ENCODE data around the gene GEMIN2.
"Not testable (repeated sequence)": the region's sequence is repeated elsewhere in the genome, so short reads cannot be mapped to it uniquely, and the experiment has no call there.

GRCh38 chr14:39143226-39143625 lies 29.1 kb downstream of the GEMIN2 start:
- not testable (repeated sequence) for TF ChIP-seq USF1 (IDR thresholded peaks at IDR 0.05; ENCODE audit: borderline replicate concordance, low read depth); CTCF (IDR thresholded peaks at IDR 0.05); RAD21 (IDR thresholded peaks at IDR 0.05; ENCODE audit: low read length); TAF1 (IDR thresholded peaks at IDR 0.05; ENCODE audit: borderline replicate concordance, low read depth, low read length); POLR2AphosphoS5 (IDR thresholded peaks at IDR 0.05; ENCODE audit: low read depth, low read length); RFX5 (IDR thresholded peaks at IDR 0.05; ENCODE audit: low read length); REST (IDR thresholded peaks at IDR 0.05; ENCODE audit: low read depth, low read length); FOXJ3 (CRISPR knock-in tag; IDR thresholded peaks at IDR 0.05); YY1 (IDR thresholded peaks at IDR 0.05; ENCODE audit: low read depth); SMC3 (IDR thresholded peaks at IDR 0.05; ENCODE audit: low read depth, low read length); TCF12 (IDR thresholded peaks at IDR 0.05)

Data from SK-N-SH (cell line).